ENCODE data around the gene MED16. TPM values are rescaled to one million over a fixed set of nuclear protein-coding genes. Genes with fewer than 3 reads are reported as not detected.

Gene MED16
- total RNA-seq, 1 experiment from 2014 or later, result 83.1 TPM

GRCh38 chr19:883661-884211, 9.3 kb downstream of the MED16 start:
- H3K23me2 ChIP-seq (ENCODE audit: insufficient read length, low read depth, low read length, poor library complexity, severe bottlenecking), result peaks cover 3% of the 10 kb centered on the region
- H2AK5ac ChIP-seq (ENCODE audit: insufficient read length, low read length), result no peak overlapping the region
- no CpG with 5 or more reads among the region's 22 CpGs for WGBS (ENCODE audit: extremely low coverage, insufficient read length, low lambda C conversion rate)
- H4K5ac ChIP-seq (ENCODE audit: insufficient read length, low read depth, low read length), result no peak overlapping the region
- H3K27ac ChIP-seq (ENCODE audit: insufficient read length, low read depth, low read length), result no peak overlapping the region
- H2AFZ ChIP-seq (ENCODE audit: low read length), result no peak overlapping the region
- H3K79me1 ChIP-seq (ENCODE audit: insufficient read depth, low read depth, low read length, poor library complexity, severe bottlenecking), result no peaks in the 10 kb centered on the region
- H4K8ac ChIP-seq (replicated peaks; ENCODE audit: insufficient read length, low read depth, low read length), result no peak overlapping the region
- no peak overlapping the region for H3K14ac ChIP-seq (ENCODE audit: insufficient read depth, low read length)
- TF ChIP-seq CTCF (conservative IDR thresholded peaks at IDR 0.05), result no peak; the same call in 2 of the 3 replicates
- Mint-ChIP-seq H3K27ac (no peak overlapping the region), H3K36me3 (ENCODE audit: insufficient read depth in 1 of 3, low read depth in 3 of 3) (peaks cover 23 to 57% (median 45%) of the 10 kb centered on the region in 3 experiments), H3K27me3 (ENCODE audit: low read depth) (no peaks in the 10 kb centered on the region), H3K4me1 (no peaks in the 10 kb centered on the region), H3K4me3 (no peak overlapping the region; a peak in 1 of 5 replicates), H3K9me3 (no peaks in the 10 kb centered on the region)
- no peak overlapping the region for H3K4me2 ChIP-seq (ENCODE audit: insufficient read depth, insufficient read length, low read length)
- no peaks in the 10 kb centered on the region for H3K79me2 ChIP-seq (ENCODE audit: insufficient read depth, low read length)
- DNase-seq, result peak; percentile 66
- H3K23ac ChIP-seq (ENCODE audit: insufficient read length, low read depth, low read length), result no peak overlapping the region
- H3K9me3 ChIP-seq (ENCODE audit: control insufficient read depth, low read depth, low read length), result no peaks in the 10 kb centered on the region
- no peak overlapping the region for H2BK120ac ChIP-seq (ENCODE audit: low read depth, low read length, poor library complexity, severe bottlenecking)
- H4K20me1 ChIP-seq (ENCODE audit: control insufficient read depth, insufficient read depth, insufficient read length), result no peaks in the 10 kb centered on the region
- no peak overlapping the region for H2BK15ac ChIP-seq (ENCODE audit: low read depth, low read length)
- no peak overlapping the region for H2BK5ac ChIP-seq (ENCODE audit: insufficient read length, low read length)
- no peak overlapping the region for H3T11ph ChIP-seq (ENCODE audit: low read length)
- H2BK20ac ChIP-seq (ENCODE audit: low read depth, low read length, poor library complexity, severe bottlenecking), result no peak overlapping the region
- H3K4ac ChIP-seq (ENCODE audit: low read depth, low read length), result no peak overlapping the region
- no peak overlapping the region for H3K56ac ChIP-seq (ENCODE audit: insufficient read length, low read depth, low read length)
- no peak overlapping the region for H3K9ac ChIP-seq (ENCODE audit: extremely low read depth, insufficient read length, low read length)
- H2BK12ac ChIP-seq (ENCODE audit: insufficient read length, low read depth, low read length), result no peak overlapping the region
- H3K18ac ChIP-seq (ENCODE audit: insufficient read length, low read depth, low read length), result no peak overlapping the region
- H3K27me3 ChIP-seq (ENCODE audit: insufficient read depth, low read length), result no peaks in the 10 kb centered on the region
- H3K4me1 ChIP-seq (ENCODE audit: insufficient read depth, low read length), result no peaks in the 10 kb centered on the region
- no peak overlapping the region for H4K91ac ChIP-seq (ENCODE audit: insufficient read length, low read depth, low read length)

Data from H9 (cell line).